Thyroid gland (tissue), 4 donors: ENCODE measurements around the gene KIFBP.

ENCODE experiments used
- POLR2A ChIP-seq, 2 donors: fragments of 450-650 bp; IDR thresholded peaks; one replicate each; pipeline ENCODE4 v1.6.1; 2017; ENCODE audit warnings: antibody characterized with exemption in 2 of 2, mild to moderate bottlenecking in 2 of 2, moderate library complexity in 1 of 2
- TF ChIP-seq, protein P1 (sequence below), 6 experiments: fragments of 200-600 bp in 3 of 6; fragments of 450-650 bp in 3 of 6; sonication (generic) in 3 of 6; IDR thresholded peaks; one replicate each; pipeline ENCODE4 v1.5.1; 2016 to 2019; ENCODE audit warnings: antibody characterized with exemption in 6 of 6, mild to moderate bottlenecking in 2 of 6, inconsistent platforms in 1 of 6, moderate library complexity in 1 of 6

GRCh38 chr10:69044546-69044945 lies 55.9 kb downstream of the KIFBP start:
- TF ChIP-seq, protein P1, sequence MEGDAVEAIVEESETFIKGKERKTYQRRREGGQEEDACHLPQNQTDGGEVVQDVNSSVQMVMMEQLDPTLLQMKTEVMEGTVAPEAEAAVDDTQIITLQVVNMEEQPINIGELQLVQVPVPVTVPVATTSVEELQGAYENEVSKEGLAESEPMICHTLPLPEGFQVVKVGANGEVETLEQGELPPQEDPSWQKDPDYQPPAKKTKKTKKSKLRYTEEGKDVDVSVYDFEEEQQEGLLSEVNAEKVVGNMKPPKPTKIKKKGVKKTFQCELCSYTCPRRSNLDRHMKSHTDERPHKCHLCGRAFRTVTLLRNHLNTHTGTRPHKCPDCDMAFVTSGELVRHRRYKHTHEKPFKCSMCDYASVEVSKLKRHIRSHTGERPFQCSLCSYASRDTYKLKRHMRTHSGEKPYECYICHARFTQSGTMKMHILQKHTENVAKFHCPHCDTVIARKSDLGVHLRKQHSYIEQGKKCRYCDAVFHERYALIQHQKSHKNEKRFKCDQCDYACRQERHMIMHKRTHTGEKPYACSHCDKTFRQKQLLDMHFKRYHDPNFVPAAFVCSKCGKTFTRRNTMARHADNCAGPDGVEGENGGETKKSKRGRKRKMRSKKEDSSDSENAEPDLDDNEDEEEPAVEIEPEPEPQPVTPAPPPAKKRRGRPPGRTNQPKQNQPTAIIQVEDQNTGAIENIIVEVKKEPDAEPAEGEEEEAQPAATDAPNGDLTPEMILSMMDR (IDR thresholded peaks at IDR 0.05): no peak
- TF ChIP-seq POLR2A (IDR thresholded peaks at IDR 0.05): no peak
